HG03354 (cell line): ENCODE measurements around the gene OTOG.

ENCODE experiments used
- ATAC-seq: cut with Tn5 transposase; IDR thresholded peaks from one replicate; pipeline ENCODE4 v1.9.1; 2021; ENCODE audit warnings: mild to moderate bottlenecking; ENCODE audit not compliant: unreplicated experiment, poor library complexity, severe bottlenecking

The OTOG gene

DNA sequence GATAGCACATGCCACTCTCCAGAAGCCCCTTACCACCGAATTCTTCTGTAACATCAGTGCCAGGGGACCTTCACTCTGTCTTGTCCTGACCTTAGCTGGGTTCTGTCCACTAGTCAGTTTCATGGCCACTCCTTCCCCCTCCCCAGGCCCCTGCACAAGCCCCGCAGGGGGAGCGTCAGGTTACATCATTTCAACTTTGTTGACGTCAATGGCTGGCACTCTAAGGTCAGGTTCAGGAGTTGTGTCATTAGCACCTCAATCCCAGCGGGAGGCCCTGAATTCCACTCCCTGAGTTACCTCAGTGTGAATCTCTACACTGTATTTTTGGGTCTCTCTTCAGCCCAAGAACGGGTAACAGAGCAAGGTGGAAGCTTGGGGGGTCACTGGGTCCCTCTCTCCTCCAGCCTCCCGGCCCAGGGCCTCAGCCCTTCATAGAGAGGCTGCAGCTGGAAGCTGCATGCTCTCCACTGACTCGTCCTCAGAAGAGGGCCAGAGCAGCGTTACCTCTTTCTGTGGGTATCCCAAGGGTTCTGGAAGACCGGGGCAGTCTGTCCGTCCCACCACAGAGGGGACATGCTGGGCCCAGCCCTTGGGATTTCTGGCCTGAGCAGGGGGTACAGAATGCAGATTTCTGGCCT lies 13.2 kb upstream of the OTOG start:
- no peak for ATAC-seq

DNA sequence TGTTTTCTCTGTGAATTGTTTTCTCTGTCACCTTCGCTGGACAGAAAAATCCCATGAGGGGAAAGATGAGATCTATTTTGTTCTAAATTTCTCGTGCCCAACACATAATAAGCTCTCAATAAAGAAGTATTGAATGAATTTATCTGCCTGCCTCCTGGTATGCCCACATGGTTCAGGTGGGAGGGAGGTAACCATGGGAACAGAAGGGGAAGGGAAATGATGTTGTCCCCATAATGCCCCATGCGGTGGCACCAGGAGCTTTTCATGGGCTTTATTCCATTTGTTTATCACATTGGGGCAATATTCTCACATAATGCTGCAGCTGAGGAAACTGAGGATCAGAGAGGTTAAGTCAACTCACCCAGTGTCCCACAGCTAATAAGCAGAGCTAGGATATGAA lies 11.6 kb upstream of the OTOG start:
- ATAC-seq = no peak

DNA sequence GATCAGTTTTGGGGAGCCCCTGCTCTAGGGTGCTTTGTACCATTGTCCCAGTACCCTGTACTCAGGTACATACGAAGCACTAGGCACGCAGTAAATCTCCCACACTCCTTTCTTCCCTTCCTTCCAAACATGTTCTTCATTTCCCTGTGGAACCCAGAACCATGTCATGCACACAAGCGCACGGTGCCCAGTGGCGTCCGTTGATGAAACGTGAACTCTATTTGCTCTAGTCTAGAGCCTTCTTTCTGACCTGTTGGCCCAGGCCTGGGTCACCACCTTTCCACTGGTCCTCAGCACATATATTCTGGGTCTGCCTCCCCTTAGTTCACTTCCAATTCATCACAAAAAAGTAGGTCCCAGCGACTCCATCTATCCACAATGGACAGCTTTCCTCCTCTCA lies 9.8 kb upstream of the OTOG start:
- ATAC-seq = no peak

DNA sequence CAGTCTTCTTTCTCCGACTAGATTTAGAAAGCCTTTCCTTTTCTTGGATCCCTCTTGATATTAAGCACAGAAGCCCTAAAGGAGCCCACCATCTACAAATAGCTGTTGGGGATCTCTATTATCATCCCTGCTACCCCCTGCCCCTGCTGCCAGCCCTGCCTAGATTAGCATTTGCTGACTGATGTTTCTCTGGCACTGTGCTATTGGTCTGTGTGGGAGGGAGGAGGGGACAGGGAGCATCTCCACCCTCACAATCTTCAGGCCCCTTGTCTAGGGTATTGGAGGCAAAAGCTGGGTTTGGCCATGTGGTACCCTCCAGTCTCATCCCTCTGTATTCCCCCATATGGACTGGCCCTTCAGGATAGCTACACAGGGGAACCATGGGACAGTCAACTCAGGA lies 9.0 kb upstream of the OTOG start:
- ATAC-seq = no peak

DNA sequence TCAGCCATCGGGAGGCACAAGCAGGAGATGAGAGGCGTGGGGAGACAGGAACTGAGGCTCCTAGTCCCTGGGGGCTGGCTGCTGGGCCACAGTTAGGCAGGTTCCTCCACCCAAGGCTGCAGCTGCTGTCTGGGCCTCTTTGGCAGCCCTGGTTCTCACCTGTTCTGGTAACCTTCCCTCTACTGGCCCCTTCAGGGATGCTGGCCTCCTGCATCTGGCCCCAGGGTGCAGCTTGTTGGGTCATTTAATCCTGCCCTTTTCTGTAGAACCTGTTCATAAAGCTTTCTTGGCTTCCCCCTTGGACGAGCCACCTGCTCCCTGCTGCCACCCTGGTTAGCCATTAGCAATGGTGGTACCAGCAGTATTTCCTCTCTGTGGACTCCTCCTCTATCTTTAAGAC lies 8.3 kb upstream of the OTOG start:
- no peak for ATAC-seq

DNA sequence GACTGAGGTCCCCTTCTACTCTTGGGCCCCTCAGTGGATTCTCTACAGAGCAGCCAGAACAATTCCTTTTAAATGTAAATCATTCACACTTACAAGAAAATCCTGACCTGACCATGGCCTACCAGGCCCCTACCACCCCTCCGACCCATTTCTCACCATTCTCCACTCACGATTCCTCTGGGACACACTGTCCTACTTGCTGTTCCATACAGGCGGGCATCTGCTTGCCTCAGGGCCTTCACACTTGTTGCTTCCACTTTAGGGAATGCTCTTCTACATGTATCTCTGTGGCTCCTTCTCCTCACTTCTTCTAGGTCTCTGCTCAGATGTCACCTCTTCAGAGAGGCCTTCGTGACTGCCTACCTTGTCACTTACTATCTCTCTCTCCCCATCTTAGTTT lies 6.3 kb upstream of the OTOG start:
- ATAC-seq = no peak

DNA sequence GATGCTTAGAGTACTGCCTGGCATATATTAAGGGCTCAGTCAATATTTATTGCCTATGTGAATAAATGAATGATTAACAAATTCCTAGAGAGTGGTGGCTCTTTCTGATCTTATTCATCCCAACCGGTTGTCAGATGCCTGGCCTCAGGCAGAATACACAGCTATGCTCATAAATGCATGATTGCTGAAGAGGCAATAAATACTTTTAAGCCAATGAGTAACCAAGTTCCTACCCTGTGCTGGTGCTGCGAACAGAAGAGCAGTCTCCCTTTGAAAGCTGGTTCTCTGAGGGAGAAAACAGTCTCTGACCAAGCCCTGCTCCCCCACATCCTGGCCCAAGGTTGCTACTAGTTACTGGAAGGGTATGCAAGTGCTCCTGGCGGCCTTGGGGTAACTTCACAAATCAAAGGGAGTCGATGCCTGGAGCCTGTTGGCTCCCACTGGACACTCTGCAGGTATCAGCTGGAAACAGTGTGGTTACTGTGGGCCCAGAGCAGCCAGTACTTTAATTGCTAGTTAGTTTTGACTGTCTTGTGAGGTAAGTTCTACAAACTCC lies 5.7 kb upstream of the OTOG start:
- no peak for ATAC-seq

DNA sequence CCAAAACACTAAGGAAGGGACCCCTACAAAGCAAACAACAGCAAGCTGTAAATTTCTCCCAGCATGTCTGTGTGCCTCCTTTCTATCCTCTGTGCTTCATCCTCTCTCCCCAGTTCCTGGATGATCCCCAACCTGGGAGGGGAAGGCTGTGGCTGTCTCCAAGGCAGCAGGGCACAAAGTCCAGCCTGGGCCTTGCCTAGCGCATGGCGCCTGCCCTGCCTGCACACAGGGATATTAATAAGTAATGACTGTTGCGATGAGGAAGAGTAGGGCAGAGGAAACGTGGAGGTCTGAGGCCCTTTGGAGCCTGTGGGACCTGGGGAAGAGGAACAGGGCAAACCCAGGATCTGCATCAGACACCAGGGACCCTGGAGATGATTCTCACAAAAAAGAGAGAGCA lies 4.8 kb upstream of the OTOG start:
- ATAC-seq = no peak

DNA sequence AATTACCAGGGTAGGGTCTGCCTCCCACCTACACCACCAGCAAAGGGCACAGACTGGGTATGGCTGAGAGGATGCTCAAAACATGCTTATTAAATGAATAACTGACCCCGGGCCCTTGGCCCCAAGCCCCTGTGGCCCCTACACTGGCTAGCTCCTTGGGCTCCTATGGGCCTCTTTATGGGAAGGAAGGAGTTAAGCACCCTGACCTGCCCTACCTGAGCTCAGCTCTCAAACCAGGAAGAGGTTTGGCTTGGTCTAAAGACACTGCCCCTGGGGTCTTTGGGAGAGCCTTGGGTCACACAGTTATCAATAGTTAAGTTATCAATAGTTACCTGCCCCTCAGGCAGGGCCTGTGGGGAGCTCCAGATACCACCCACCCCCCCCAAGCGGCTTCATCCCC lies 4.0 kb upstream of the OTOG start:
- ATAC-seq = no peak

DNA sequence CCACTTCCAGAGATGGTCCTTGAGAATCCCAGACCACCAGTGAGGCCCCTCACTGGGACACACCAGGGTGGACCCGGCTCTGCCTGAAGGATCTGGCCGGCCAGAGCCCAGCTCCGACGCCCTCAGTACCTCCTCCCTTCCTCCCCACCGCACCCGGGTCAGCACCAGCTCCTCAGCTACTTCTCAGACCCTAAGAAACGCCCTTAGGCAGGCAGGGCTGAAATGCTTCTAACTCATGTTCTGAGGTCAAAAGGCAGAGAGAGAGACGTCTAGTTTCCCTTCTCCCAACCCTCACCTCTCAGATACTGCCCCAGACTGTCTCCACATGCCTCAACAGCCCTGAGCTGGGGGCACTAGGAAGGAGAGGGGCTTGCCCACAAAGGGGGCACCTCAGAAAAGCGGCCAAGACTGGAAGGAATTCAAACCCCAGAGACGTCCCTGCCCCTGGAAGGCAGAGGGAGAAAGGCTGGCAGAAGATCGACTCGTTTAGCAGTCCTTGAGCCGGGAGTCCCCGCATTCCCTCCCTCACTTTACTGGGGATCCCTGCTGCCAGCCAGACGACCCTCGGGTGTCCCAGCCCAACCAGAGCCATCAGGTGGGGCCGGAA lies 3.4 kb upstream of the OTOG start:
- ATAC-seq = no peak

DNA sequence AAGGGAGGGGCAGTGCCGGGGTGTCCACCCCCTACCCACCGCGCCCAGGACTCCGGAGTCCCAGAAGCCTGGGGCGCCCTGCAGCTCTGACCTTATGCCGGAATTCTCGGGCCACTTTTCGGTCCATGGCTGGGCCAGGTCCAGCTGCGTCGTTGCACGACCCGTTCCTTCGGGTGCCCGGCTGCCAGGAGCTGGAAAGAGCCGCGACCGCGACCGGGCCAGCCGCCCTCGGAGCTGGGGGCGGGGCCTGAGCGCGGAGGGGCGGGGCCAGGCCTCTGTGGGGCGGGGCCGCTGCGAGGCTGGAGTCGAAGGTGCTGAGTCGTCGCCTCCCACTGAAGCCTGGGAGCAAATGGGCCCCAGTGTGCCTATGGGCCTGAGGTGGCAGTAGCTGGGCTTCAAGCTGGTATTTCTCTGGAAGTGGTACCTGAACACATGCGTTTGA lies 2.9 kb upstream of the OTOG start, which contains the start of gene USH1C:
USH1C (minus strand) TSS at position 236 of the 442 bp plus-strand sequence; CDS start at position 127, 109 bp downstream.
- no peak for ATAC-seq

DNA sequence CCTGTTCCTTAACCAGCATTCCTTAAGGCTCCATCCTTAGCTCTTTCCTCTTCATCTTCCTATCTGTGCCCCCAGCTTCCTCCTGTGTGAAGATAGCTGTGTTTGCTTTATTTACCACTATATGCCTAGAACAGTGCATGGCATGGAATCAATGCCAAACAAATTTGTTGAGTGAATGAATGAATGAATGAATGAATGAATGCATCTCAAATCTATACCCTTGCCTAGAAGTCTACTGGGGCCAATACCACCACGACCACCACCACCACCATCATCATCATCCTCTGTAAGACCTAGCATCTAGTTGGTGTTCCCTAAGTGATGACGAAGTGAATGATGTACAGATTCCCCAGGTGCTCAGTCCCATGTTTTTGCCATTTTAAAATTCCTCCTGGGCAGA lies 819 bp upstream of the OTOG start:
- ATAC-seq = no peak

DNA sequence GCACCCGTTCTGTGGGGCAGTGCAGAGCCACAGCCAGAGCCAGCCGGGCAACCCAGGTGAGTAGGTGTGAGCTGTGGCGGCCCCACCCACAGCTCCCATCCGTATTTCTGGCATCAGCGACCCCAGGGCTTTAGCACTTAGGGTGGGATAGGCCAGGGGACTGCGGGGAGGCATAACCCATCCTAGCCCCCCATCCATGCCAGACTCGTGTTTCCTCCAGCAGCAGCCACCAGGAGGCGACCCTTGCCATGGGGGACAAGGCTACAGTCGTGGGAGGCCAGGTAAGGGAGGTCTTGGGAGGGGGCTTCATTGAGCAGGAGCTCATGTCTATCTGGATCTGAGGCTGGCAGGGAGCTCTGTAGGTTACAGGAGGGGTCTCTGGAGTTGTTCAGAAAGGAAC lies 873 bp downstream of the OTOG start:
- no peak for ATAC-seq

DNA sequence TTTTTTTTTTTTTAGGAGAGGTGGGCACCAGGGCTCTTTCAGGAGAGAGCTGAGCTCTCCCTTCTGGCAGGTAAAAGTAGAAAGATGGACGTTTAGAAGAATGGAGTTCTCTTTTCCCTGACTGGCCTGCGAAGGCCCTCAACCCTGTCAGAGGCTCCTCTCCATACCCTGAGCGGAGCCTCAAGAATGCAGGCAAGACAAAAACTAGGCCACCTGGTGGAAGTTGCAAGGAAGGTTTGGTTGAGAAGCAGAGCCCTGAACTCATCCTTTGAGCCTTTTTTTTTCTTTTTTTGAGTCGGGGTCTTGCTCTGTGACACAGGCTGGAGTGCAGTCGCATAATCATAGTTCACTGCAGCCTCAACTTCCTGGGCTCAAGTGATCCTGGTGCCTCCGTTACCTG lies 1.4 kb downstream of the OTOG start:
- ATAC-seq = no peak

DNA sequence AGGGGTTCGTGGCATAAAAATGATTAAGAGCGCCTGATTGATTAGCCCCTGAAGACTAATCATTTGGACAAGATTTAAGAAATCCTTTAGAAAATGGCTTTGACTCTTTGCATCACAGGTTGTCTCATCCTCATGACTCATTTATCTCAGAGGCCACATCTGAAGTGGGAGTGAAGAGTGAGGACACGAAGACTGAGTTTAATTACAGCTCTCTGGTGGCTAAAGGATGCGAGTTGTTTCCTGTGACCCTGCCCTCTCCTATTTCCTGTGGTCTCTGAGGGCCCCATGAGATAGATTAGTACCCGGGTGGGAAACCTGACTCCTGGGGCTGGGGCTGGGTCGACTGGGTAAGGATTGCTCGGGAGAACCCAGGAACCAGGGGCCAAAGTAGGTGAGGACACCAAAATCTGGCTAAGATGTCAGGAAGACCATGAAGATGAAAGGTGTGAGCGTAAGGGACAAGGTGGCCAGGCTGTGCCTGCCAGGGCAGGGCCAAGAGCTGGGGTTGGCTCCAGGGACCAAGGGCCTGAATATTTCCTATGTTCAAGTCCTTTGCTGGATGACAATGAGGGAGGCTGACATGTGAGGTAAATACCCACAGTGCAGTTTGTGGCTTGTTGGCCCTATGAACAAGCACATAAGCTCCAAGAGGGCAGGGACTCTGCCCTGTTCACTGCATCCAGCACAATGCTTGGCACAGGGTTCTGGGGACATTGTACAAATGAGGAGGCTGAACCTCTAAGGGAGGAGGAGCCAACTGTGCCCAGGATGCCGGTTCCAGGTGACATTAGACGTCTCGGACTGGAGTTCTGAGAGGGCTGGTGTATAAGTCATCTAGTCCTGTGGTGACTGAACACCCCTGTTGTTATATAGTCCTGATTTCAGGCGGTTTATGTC lies 3.6 kb downstream of the OTOG start:
- no peak for ATAC-seq

DNA sequence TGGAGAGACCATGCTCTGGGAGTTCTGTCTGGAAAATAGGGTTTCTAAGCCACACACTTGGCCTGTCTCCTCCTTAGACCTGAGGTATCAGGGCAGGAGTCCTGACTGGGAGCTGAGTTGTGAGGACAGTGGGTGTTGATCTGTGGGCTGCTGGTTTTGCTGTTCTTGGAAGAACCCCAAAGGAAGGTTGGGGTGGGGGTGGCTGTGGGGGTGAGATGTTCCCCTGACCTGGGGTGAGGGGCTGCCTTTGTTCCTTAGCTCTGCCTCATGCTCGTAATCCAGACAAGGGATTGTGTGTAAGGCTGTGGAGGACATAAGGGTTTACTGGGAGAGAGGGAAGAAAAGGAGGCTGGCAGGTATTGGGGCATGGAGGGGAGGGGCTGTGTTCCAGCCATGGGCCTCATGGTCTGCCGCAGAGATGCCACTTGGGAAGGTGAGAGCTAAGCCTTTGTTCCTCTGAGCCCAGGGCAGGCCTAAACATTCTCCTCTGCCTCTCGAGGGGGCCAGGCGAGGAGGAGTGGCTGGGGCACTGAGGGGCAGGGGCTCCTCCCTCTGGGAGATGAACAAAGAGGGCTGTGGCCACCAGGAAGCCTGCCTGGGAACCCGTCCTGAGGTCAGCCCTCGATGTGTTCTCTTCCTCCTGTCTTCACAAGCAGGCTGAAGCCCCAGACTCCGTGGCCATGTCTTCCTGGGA lies 4.4 kb downstream of the OTOG start:
- ATAC-seq = no peak

DNA sequence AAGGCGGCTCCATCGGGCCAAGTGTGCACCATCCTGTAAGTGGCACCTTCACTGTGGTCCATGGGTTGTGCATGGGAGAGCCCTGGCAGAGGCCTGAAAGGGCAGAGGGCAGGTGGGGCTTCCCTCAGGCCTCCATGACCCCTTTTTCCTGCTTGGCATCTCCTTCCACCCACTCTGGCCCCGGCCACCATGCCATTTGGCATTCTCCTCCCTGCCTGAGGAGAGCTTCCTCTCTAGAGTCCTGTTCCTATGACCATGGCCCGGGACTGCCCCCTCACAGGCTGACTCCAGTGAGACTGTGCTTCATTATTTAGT lies 4.9 kb downstream of the OTOG start:
- no peak for ATAC-seq

DNA sequence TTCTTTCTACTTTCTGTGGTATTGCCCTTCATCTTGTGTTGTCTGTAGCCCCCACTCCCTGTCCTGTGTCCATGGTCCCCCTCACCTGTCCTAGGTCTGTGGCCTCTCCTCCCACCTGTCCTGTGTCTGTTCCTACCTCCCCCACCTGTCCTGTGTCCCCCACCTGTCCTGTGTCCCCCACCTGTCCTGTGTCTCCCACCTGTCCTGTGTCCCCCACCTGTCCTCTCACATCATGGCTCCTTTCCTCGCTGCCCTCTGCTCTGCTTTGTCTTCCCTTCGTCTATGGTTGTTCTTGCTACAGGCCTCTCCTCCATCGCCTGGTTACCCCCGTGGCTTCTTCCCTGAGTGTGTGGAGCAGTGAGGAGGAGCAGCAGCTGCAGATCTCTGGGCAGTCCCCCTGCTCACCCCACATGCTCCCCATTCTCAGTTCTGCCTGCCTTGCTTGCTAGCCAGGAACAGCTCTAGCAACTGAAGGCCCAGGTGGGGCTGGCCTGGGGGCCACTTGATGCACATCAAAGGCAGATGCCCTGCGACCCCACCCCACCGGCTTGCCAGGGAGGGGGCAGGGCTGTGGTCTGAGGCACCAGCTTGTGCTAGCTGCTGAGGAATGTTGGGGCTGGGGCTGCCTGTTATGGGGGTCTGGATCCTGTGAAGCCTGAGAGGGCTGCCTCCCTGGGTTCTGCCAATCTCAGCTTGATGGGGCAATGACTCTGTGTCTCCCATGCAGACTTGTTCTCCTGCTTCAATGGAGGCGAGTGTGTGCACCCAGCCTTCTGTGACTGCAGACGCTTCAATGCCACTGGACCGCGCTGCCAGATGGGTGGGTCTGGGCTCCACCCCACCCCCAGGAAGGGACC lies 5.6 kb downstream of the OTOG start:
- ATAC-seq = no peak

DNA sequence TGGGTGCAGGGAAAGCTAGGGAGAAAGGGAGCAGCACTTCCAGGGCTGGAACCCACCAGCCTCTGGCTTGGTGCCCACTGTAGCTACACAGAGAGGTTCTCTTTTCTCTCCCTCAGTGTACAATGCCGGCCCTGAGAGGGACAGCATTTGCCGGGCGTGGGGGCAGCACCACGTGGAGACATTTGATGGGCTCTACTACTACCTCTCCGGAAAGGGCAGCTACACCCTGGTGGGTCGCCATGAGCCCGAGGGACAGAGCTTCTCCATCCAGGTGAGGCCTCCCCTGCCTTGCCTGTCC lies 6.1 kb downstream of the OTOG start:
- no peak for ATAC-seq

DNA sequence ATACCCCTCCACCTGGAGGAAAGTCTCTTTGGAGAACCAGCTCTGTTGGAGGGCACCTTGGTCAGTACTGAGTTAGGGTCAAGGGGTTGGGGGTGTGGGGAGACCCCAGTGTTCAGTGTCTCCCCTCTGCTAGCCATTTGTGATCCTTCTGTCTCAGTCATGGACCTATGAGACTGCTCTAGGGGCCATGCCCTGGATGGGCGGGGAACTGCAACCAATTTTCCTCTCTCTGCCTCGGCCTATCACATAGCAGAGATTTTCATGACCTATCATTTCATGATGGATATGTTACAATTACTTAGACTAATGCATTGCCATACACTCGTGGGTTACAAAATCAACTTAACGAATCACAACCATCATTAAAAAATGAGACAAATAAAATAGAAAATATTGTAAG lies 7.4 kb downstream of the OTOG start:
- ATAC-seq = no peak
